MM.1S (cell line): ENCODE data around the gene CEACAM19.

Experiments used
- DNase-seq: peaks from one replicate; pipeline ENCODE4 v3.0.0-alpha.2; 2015
- H2AFZ ChIP-seq: fragments of 300-600 bp; sonication (generic); 2 replicates; pipeline ENCODE4 v1.6.0; 2016; ENCODE audit warnings: antibody characterized with exemption, low read length
- H3F3A ChIP-seq: fragments of 300-600 bp; sonication (generic); 2 replicates; pipeline ENCODE4 v1.6.1; 2016; ENCODE audit warnings: mild to moderate bottlenecking, antibody characterized with exemption, low read length, moderate library complexity, mixed read lengths; ENCODE audit not compliant: insufficient read depth
- H3K27ac ChIP-seq: fragments of 300-600 bp; sonication (generic); 2 replicates; pipeline ENCODE4 v1.5.1; 2016; ENCODE audit warnings: mild to moderate bottlenecking, low read length
- H3K27me3 ChIP-seq: fragments of 300-600 bp; sonication (generic); replicated peaks from 2 replicates; pipeline ENCODE4 v1.6.0; 2016; ENCODE audit warnings: low read length; ENCODE audit not compliant: insufficient read depth
- H3K36me3 ChIP-seq: fragments of 300-600 bp; sonication (generic); replicated peaks from 2 replicates; pipeline ENCODE4 v1.6.1; 2016; ENCODE audit warnings: mild to moderate bottlenecking, low read length, mixed read lengths; ENCODE audit not compliant: insufficient read depth
- H3K4me1 ChIP-seq: fragments of 300-600 bp; sonication (generic); 2 replicates; pipeline ENCODE4 v1.6.1; 2016; ENCODE audit warnings: low read length, mixed read lengths
- H3K4me2 ChIP-seq: fragments of 300-600 bp; sonication (generic); 2 replicates; pipeline ENCODE4 v1.6.0; 2016; ENCODE audit warnings: low read depth, low read length
- H3K4me3 ChIP-seq: fragments of 300-600 bp; sonication (generic); 2 replicates; pipeline ENCODE4 v1.5.1; 2016; ENCODE audit warnings: low read length, mixed read lengths
- H3K79me2 ChIP-seq: fragments of 300-600 bp; sonication (generic); 2 replicates; pipeline ENCODE4 v1.6.1; 2016; ENCODE audit warnings: mixed run types, low read length, mixed read lengths
- H3K9ac ChIP-seq: fragments of 300-600 bp; sonication (generic); 2 replicates; pipeline ENCODE4 v1.6.1; 2016; ENCODE audit warnings: low read length, mixed read lengths
- H3K9me2 ChIP-seq: fragments of 300-600 bp; sonication (generic); replicated peaks from 2 replicates; pipeline ENCODE4 v1.6.1; 2016; ENCODE audit warnings: mild to moderate bottlenecking, low read length, mixed read lengths; ENCODE audit not compliant: insufficient read depth
- H3K9me3 ChIP-seq: fragments of 300-600 bp; sonication (generic); replicated peaks from 2 replicates; pipeline ENCODE4 v1.6.1; 2016; ENCODE audit warnings: mild to moderate bottlenecking, low read length, mixed read lengths; ENCODE audit not compliant: insufficient read depth
- H4K20me1 ChIP-seq: fragments of 300-600 bp; sonication (generic); 2 replicates; pipeline ENCODE4 v1.6.1; 2016; ENCODE audit warnings: mild to moderate bottlenecking, low read length, moderate library complexity, mixed read lengths; ENCODE audit not compliant: insufficient read depth
- CTCF ChIP-seq: fragments of 300-600 bp; sonication (generic); IDR thresholded peaks from 2 replicates; pipeline ENCODE4 v1.5.1; 2016; ENCODE audit warnings: antibody characterized with exemption, low read length, mixed read lengths
- EZH2 ChIP-seq: fragments of 300-600 bp; sonication (generic); optimal IDR thresholded peaks from 2 replicates; pipeline ENCODE3; 2017; ENCODE audit warnings: low read depth, mild to moderate bottlenecking, antibody characterized with exemption, low read length, mixed read lengths
- EZH2phosphoT487 ChIP-seq: fragments of 300-600 bp; sonication (generic); IDR thresholded peaks from 2 replicates; pipeline ENCODE4 v1.6.1; 2018; ENCODE audit warnings: antibody characterized with exemption, low read length

CEACAM19 gene

GRCh38 chr19:44640518-44640917, 30.8 kb upstream of the CEACAM19 start:
- H3K27me3 ChIP-seq, result no peaks in the 10 kb centered on the region
- H3K79me2 ChIP-seq, result peaks cover 6% of the 10 kb centered on the region
- H3K9ac ChIP-seq, result no peak overlapping the region
- H2AFZ ChIP-seq, result no peak overlapping the region
- no peak overlapping the region for H3K4me3 ChIP-seq
- no peaks in the 10 kb centered on the region for H3K4me1 ChIP-seq
- H3K4me2 ChIP-seq, result no peak overlapping the region
- no peaks in the 10 kb centered on the region for H4K20me1 ChIP-seq
- no peak for DNase-seq
- no peaks in the 10 kb centered on the region for H3K9me2 ChIP-seq
- no peaks in the 10 kb centered on the region for H3K9me3 ChIP-seq
- no peak for TF ChIP-seq EZH2phosphoT487
- no peak for TF ChIP-seq CTCF
- no peak for TF ChIP-seq EZH2
- H3K36me3 ChIP-seq, result no peaks in the 10 kb centered on the region
- no peaks in the 10 kb centered on the region for H3F3A ChIP-seq
- no peak overlapping the region for H3K27ac ChIP-seq

- Histone ChIP-seq H3K27me3 (no peaks in the 10 kb centered on the region), H3K79me2 (peaks cover 6% of the 10 kb centered on the region), H4K20me1 (no peaks in the 10 kb centered on the region), H3K27ac (no peak overlapping the region), H3K9me3 (no peaks in the 10 kb centered on the region), H3K4me3 (no peak overlapping the region), H3F3A (no peaks in the 10 kb centered on the region), H3K9ac (no peak overlapping the region), H3K9me2 (no peaks in the 10 kb centered on the region), H3K4me1 (no peaks in the 10 kb centered on the region), H3K4me2 (no peak overlapping the region), H2AFZ (no peak overlapping the region), H3K36me3 (no peaks in the 10 kb centered on the region)
- no peak for DNase-seq
- no peak for TF ChIP-seq EZH2
- TF ChIP-seq CTCF, result no peak
- TF ChIP-seq EZH2phosphoT487, result no peak
Observed at GRCh38 chr19:44641501-44642265, 29.6 kb upstream of the CEACAM19 start.

- H2AFZ ChIP-seq, result no peak overlapping the region
- no peaks in the 10 kb centered on the region for H3K27me3 ChIP-seq
- TF ChIP-seq CTCF, result no peak
- TF ChIP-seq EZH2phosphoT487, result no peak
- no peak for TF ChIP-seq EZH2
- H3K4me2 ChIP-seq, result no peak overlapping the region
- H3K4me3 ChIP-seq, result no peak overlapping the region
- H3K9me3 ChIP-seq, result no peaks in the 10 kb centered on the region
- H3K79me2 ChIP-seq, result peaks cover 6% of the 10 kb centered on the region
- no peaks in the 10 kb centered on the region for H3K4me1 ChIP-seq
- DNase-seq, result no peak
- H3F3A ChIP-seq, result no peaks in the 10 kb centered on the region
- H3K9me2 ChIP-seq, result no peaks in the 10 kb centered on the region
- H4K20me1 ChIP-seq, result no peaks in the 10 kb centered on the region
- H3K9ac ChIP-seq, result no peak overlapping the region
- no peaks in the 10 kb centered on the region for H3K36me3 ChIP-seq
- H3K27ac ChIP-seq, result no peak overlapping the region
Observed at GRCh38 chr19:44642377-44642776, 28.9 kb upstream of the CEACAM19 start.
